Measurements from ENCODE around the gene ZMYM4.

Gene ZMYM4

DNA sequence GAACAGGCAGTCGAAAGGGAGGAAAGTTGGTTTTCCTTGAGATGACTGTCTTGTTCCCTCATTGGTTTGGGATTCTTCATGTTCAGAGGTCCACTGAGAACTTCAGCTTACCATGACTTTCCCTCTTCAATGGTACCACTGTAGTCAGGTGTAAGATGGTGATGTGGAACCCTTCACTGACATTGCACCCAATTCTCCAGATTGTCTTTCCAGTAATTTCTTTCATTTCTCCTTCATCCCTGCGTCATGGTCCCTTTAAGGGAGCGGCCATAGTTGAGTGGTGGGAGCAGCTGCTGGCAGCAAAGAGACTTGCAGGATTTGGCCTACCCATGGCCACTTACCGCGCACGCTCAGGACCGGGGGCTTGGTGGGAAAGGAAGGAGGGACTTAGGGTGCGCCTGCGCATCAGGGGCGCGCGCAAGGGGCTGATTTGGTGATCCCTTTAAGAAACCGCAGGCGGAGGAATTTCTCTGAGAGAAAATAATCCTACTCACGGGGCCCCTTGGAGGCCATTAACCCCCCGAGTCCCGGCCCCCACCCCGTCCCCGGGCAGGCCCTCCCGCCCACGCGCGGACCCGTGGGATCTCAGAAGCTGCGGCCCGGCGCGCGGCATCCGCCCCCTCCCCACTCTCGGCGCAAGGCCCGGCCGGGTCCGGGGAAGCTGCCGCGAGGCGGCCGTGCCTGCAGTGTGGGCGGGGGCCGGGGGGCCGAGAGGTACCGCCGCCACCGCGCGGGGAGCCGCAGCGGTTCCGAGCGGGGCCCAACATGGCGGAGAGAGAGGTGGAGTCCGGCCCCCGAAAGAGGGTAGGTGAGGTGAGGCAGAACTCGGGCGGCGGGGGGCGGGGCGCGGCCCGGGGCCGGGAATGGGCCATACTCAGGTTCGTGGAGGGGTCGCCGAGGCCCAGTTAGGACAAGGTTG lies at the start of gene ZMYM4:
TSS of gene ZMYM4 (plus strand) at position 428 of the 919 bp plus-strand sequence. CDS start at position 766, 338 bp downstream.
- H3K27ac ChIP-seq: peak within 1 kb of the TSS; percentile 78
- 0 out of 2 replicates have a peak, but pooled peaks have one; percentile 12 for TF ChIP-seq CTCF (IDR thresholded peaks at IDR 0.05)
- TF ChIP-seq ZFX (IDR thresholded peaks at IDR 0.05; ENCODE audit: borderline replicate concordance): no peak

GRCh38 chr1:35220976-35221375 lies 47.5 kb upstream of the ZMYM4 start:
- no peak overlapping the region for H3K27ac ChIP-seq
- TF ChIP-seq ZFX (IDR thresholded peaks at IDR 0.05; ENCODE audit: borderline replicate concordance) (no peak), CTCF (IDR thresholded peaks at IDR 0.05) (peak; percentile 33; the same call in 1 of the 2 replicates)

GRCh38 chr1:35222322-35223083 lies 46.0 kb upstream of the ZMYM4 start:
- no peak overlapping the region for H3K27ac ChIP-seq
- TF ChIP-seq CTCF (IDR thresholded peaks at IDR 0.05): no peak
- no peak for TF ChIP-seq ZFX (IDR thresholded peaks at IDR 0.05; ENCODE audit: borderline replicate concordance)

- TF ChIP-seq CTCF (IDR thresholded peaks at IDR 0.05): no peak
- no peak for TF ChIP-seq ZFX (IDR thresholded peaks at IDR 0.05; ENCODE audit: borderline replicate concordance)
- no peak overlapping the region for H3K27ac ChIP-seq
Measured at GRCh38 chr1:35223084-35223630, 45.4 kb upstream of the ZMYM4 start.

DNA sequence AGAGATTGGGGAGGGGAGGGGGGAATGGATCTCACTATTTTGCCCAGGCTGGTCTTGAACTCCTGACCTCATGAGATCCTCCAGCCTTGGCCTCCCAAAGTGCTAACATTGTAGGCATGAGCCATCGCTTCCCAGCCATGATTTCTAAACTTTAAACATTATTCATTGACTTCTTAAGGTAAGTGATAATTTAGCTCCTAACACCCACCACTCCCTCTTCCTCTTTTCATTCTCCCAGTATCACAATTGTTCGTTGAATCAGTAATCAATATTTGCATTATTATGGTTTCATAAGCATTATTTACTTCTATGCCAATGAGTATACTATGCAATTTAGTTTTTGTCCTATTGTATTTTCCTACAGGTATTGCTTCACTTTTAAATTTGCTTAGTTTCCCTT lies 42.0 kb upstream of the ZMYM4 start:
- TF ChIP-seq ZFX (IDR thresholded peaks at IDR 0.05; ENCODE audit: borderline replicate concordance) (no peak), CTCF (IDR thresholded peaks at IDR 0.05) (no peak)
- no peak overlapping the region for H3K27ac ChIP-seq

- H3K27ac ChIP-seq: no peak overlapping the region
- no peak for TF ChIP-seq ZFX (IDR thresholded peaks at IDR 0.05; ENCODE audit: borderline replicate concordance)
- no peak for TF ChIP-seq CTCF (IDR thresholded peaks at IDR 0.05)
Measured at GRCh38 chr1:35229587-35230360, 38.7 kb upstream of the ZMYM4 start.
